ENCODE measurements around the gene SGSM2. TPM values are rescaled to one million over a fixed set of nuclear protein-coding genes. Genes with fewer than 3 reads are reported as not detected.

The SGSM2 gene
- 69.9 and 70.1 TPM in 2 replicates for total RNA-seq
- 67.2 TPM for polyA plus RNA-seq (2012)

GRCh38 chr17:2336852-2337543, at the start of gene SGSM2:
SGSM2 (plus strand) TSS chr17:2337501; CDS start chr17:2337689, 188 bp downstream.
- peak; percentile 63 for DNase-seq (ENCODE audit: low read depth)

DNA sequence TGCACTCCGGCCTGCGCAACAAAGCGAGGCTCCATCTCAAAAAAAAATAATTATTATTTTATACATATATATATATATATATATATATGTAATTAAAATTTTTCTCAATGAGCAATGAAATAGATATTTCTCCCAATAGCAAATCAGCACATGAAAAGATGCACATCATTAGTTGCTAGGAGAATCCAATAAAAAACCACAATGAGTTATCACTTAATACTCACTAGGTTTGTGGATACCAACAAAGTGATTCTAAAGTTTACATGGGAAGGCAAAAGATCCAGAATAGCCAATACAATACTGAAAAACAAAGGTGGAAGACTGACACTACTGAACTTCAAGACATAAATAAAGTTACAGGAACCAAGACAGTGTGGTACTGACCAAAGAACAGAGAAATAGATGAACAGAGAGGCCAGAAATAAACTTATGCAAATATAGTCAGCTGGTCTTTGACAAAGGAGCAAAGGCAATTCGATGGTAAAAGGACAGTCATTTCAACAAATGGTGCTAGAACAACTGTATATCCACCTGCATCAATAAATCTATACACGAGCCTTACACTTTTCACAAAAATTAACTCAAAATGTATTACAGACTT, 47.3 kb upstream of the SGSM2 start:
- peak; percentile 18 for DNase-seq (ENCODE audit: low read depth)

DNA sequence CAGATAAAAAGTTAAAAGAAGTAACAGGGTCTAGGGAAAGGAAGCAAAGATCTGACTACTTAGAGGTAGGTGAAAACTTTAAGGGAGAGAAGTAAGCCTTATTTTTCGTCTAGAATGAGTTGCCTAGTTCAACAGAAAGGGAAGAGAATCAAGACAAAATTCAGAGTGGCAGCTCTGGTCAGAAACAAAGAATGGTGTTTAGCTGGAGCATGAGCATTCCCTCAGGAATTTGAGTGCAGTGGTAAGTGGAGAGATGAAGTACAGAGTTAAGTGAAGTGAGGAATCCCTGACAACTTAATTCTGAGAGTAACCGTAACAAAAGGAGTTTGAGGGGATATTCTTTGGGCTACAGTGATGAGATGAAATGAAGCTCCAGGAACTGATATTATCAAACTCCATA, 45.2 kb upstream of the SGSM2 start:
- DNase-seq (ENCODE audit: low read depth): no peak

GRCh38 chr17:2295575-2295974, 41.7 kb upstream of the SGSM2 start:
- DNase-seq (ENCODE audit: low read depth): no peak

DNA sequence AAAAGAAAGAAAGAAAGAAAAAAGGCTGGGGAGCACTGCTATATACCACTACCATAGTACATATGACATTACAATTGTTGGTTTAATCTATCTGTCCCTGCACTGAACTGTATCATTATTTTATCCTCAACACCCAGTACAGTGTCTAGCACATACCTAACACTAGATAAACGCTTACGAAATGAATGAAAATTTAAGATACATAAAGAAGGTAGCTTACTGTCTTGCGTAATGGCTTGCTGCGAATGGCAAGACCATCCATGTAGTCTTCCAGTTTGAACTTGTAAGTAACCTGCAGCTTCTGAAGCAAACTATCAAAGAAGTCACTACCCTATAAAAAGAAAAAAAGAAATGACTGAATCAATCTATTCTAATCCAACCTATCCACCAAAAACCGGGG, 40.3 kb upstream of the SGSM2 start:
- DNase-seq (ENCODE audit: low read depth): no peak

DNA sequence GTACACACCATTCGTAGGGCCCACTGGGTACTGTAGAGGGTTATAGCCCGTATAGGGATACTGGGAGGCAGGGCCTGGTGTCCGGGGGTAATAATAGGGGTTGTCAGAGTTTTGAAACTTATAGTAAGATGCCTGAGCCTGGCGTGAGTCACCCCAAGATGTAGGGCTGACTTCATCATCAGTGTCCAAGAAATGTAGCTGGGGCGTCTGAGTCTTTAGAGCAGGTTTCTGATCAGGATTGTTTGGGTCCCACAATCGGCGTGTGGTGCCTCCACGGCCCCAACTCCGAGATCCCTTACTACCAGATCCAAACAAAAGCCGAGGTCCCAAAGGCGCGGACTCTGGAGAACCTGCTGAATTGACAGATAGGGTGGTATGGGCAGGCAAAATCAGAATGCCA, 38.2 kb upstream of the SGSM2 start:
- no peak for DNase-seq (ENCODE audit: low read depth)

DNA sequence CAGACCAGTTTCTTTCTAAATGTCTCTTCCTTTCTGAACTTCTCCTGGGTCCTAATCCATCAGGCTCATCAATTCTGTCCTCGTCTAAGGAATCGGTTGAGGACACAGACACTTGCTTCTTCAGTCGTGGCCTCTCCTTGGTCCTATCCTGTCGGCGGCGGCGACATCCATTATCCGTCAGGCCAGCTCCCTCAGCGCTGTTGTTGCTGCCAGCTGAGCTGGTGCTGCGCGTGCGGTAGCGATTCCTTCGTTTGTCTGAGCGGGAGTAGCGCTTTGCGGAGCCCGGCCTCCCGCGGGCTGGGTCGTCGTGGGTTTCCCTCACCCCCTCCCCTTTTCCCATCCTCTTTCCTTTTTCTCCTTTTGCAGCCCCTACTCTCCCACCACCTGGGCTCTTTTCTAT, 37.5 kb upstream of the SGSM2 start:
- DNase-seq (ENCODE audit: low read depth): no peak

- no peak for DNase-seq (ENCODE audit: low read depth)
Measured at GRCh38 chr17:2302778-2303203, 34.5 kb upstream of the SGSM2 start.

DNA sequence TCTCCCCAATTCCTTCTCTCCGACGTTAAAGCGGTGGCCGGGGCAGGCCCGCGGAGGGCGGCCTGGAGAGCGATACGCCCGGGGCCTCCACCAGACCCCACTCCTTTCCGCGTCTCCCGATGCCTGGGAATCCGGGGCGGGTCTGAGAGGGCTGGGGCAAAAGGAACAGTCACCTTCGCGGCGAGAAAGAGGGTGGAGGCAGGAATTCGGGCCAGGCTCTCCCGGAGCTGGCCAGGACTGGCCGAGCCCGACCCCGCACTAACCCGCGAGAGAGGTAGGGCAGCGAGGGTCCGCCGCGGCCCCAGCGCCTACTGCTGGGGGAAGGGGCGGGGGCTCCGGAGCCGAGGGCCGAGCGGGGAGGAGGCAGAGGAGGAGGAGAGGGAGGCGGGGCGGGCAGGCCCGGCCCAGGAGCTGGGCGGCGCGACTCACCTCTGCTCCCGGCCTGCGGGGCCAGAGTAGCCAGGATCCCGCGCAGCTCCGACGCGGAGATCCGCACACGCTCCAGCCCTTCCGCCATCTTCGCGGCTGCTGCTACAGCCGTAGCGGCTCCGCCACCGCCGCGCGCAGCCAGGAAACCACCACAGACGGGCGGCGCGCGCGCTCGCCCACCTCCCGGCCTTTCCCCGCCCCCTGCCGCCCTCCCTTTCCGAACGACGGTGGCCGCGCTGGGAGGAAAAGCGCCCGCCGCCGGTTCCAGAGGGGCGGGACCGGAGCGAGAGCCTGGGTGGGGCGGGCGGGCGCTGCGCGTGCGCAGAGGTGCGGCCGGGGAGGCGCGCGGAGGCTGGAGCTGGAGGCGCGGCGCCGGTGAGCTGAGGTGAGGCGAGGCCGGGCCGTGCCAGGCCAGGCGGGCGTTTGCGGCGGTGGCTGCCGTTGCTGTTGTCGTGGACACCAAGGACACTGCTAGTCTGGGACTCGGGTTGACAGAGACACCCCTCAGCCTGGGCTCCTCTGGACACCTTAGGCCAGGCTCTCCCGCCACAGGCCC, 33.8 kb upstream of the SGSM2 start, which contains the start of the genes SMG6 and SRR:
Gene SMG6 (minus strand): TSS at position 582 of the 985 bp plus-strand sequence. CDS start 65 bp downstream, at position 517.
Gene SRR (plus strand): TSS at position 747 of the 985 bp plus-strand sequence. CDS start 11,611 bp downstream, outside the sequence.
- DNase-seq (ENCODE audit: low read depth): peak; percentile 93

DNA sequence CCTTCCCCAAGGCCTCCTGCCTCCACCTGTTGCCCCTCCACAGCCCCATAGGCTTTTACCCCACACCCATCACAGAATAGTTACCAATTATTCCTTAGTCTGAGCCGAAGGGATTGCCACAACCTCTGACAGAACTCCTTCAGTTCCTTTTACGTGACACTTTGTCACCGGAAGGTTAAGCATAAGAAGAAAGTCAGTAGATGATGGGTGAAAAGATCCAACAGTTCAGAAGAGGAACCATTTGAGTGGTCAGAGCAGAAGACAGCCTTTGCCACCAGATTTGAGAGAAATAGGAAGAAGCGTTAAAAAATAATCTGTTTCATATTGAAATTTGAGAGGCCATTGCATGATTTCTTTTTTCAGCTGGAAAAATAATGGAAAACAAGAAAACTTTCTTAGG, 32.4 kb upstream of the SGSM2 start:
- no peak for DNase-seq (ENCODE audit: low read depth)

GRCh38 chr17:2309338-2310154, 27.8 kb upstream of the SGSM2 start:
- DNase-seq (ENCODE audit: low read depth): no peak

GRCh38 chr17:2312736-2313135, 24.6 kb upstream of the SGSM2 start:
- no peak for DNase-seq (ENCODE audit: low read depth)

GRCh38 chr17:2316916-2317205, 20.4 kb upstream of the SGSM2 start:
- peak; percentile 41 for DNase-seq (ENCODE audit: low read depth)

DNA sequence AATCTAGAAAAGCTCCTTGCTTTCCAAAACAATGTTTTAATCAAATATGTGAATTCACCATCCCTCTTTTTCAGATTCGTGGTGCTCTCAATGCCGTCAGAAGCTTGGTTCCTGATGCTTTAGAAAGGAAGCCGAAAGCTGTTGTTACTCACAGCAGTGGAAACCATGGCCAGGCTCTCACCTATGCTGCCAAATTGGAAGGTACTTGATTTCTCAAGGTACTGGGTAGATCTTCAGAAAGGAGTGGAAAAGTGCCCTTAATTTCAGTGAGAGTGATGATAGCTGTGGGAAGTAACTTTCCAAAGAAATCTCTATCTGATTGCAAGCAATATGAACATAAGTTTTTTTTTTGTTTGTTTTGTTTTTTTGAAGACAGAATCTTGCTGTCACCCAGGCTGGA, 19.5 kb upstream of the SGSM2 start:
- no peak for DNase-seq (ENCODE audit: low read depth)

- DNase-seq (ENCODE audit: low read depth): no peak
Measured at GRCh38 chr17:2319051-2319450, 18.2 kb upstream of the SGSM2 start.

GRCh38 chr17:2321399-2321798, 15.9 kb upstream of the SGSM2 start:
- DNase-seq (ENCODE audit: low read depth): no peak

DNA sequence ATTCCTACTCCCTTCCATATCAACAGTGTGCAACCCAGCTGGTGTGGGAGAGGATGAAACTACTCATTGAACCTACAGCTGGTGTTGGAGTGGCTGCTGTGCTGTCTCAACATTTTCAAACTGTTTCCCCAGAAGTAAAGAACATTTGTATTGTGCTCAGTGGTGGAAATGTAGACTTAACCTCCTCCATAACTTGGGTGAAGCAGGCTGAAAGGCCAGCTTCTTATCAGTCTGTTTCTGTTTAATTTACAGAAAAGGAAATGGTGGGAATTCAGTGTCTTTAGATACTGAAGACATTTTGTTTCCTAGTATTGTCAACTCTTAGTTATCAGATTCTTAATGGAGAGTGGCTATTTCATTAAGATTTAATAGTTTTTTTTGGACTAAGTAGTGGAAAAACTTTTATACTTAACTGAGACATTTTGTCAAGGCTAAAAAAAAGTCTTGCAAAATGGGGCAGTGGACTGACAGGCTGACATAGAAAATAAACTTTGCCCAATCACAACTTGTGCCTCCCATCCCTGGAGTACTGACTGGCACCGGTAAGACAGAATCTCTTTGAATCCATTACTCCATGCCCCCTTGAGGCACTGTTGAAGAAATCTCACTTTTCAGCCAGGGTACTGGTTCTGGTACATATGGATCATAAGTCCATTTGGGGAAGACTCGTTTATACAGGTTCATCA, 13.5 kb upstream of the SGSM2 start:
- DNase-seq (ENCODE audit: low read depth): no peak

DNA sequence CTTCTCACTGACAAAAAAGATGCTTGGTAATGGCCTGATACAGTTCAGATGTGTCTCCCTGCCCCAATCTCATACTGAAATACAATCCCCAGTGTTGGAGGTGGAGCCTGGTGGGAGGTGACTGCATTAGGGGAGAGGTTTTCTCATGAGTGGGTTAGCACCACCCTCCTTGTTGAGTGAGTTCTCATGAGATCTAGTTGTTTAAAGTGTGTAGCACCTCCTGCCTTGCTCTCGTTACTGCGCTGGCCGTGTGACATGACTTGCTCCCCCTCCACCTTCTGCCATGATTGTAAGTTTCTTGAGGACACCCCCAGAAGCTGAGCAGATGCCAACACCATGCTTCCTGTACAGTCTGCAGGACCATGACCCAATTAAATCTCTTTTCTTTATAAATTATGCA, 6.0 kb upstream of the SGSM2 start:
- DNase-seq (ENCODE audit: low read depth): no peak

DNA sequence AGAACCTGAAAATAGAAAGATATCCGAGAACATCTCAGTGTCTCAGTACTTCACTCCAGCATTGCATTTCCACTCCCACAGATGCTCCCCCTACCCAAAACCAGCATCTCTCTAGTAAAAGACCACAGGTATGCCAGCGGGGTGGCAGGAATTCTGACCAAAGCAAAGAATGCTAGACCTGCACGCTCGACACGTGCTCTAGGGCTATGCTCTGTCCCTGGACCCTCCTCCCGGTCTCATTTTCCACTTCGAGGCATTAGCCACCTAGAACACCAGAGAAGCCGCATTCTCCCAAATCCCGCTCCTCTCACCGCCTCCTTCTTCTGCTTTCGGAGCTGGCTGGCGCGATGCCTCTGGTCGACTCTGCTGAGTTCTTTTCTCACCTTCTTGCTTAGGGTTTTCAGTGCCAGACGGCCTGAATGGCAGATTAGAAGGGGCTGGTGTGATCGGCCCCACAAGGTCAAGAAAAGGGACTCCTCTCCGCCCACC, 1.5 kb upstream of the SGSM2 start:
- DNase-seq (ENCODE audit: low read depth): peak; percentile 71

DNA sequence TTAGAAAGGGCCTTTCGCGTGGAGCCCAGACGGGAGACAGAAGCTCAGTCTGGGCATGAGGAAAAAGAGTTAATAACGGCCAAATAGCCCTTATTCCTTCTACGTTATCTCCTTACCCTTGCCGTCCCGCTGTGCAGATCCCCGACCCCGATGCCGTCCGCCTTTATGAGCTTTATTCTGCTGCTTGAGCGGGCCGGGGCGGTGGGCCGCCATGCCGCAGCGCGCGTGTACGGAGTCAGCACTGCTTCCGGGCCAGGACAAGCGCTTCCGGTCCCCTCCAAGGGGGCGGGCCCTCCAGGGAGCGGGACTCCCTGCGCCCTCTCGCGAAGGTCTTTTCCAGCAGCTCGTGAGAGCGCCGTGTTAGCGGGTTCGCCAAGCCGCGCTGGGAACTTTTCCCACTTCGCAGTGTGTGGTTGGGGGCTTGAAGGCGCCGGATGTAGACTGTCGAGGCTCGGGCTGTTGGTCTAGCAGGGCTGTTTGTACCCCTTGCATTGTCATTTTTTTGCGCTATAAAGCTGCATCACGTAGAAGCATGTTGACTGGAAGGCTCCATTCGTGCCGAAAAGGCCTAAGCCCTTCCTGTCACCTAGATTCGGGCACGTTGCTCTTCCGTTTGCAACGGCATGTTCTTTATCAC, 968 bp upstream of the SGSM2 start, which contains the start of gene TSR1:
Gene TSR1 (minus strand): TSS at position 243 of the 637 bp plus-strand sequence. CDS start 30 bp downstream, at position 213.
- peak; percentile 93 for DNase-seq (ENCODE audit: low read depth)
